ENCODE results near the gene MYL6B. TPM values are rescaled to one million over a fixed set of nuclear protein-coding genes. Genes with fewer than 3 reads are reported as not detected.

MYL6B gene
- 10 to 100 TPM; 29.6 to 52.8 (median 43.2) TPM for total RNA-seq

DNA sequence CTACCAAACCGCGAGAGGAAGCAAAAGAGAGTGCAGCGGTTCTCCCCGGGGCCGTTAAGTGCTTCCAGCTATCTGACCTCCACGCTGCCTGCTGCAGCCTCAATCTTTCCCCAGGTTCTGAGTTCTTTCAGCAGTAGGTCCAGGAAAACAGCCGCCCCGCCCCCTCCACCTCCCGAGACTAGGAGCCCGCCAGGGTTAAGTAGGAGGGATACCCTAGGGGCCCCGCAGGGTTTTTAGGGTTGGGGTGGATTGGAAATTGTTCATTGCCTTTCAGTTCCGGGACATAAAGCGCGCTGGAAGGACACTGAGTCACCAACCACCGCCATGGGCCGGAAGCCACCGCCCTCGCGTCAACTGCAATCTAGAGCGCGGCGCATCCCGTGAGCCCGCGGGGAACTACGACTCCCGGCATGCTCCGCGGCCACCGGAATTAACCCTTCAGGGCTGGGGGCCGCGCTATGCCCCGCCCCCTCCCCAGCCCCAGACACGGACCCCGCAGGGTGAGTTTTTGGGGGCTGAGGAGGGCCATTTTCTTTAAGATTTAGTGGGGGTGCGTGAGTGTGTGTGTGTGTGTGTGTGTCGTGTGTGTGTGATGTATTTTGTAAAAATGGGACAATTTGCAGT is at the start of gene MYL6B:
Gene MYL6B (plus strand): TSS at position 456 of the 624 bp plus-strand sequence. CDS start 1,332 bp downstream, outside the sequence.
- TF ChIP-seq POLR2AphosphoS5 (IDR thresholded peaks at IDR 0.05) = peak; percentile 87 to 93 (median 88)
- TF ChIP-seq CTCF (IDR thresholded peaks at IDR 0.05) = no peak
- peak; percentile 7 for TF ChIP-seq POLR2A (IDR thresholded peaks at IDR 0.05)
- intact Hi-C loops (cut with DNase I; ENCODE audit: low total_unique reads) = no loop called here

GRCh38 chr12:56102683-56103065 is 49.7 kb upstream of the MYL6B start:
- Histone ChIP-seq H3K27me3 (no peaks in the 10 kb centered on the region), H3K4me3 (no peak overlapping the region), H3K27ac (no peak overlapping the region), H3K4me1 (peaks cover 0 to 10% of the 10 kb centered on the region in 2 donors), H3K9me3 (no peaks in the 10 kb centered on the region), H3K36me3 (no peaks in the 10 kb centered on the region)
- DNase-seq (ENCODE audit: low spot score in 2 of 2) = no peak
- intact Hi-C loops (cut with DNase I; ENCODE audit: low total_unique reads) = no loop called here
- TF ChIP-seq POLR2A (IDR thresholded peaks at IDR 0.05) = no peak
- no peak for TF ChIP-seq POLR2AphosphoS5 (IDR thresholded peaks at IDR 0.05)
- no peak for TF ChIP-seq CTCF (IDR thresholded peaks at IDR 0.05)

More for the DNA sequence above, at the start of gene MYL6B:
- Histone ChIP-seq H3K27me3 (no peaks in the 10 kb centered on the region), H3K27ac (peak within 1 kb of the TSS; percentile 95 to 97), H3K9me3 (no peaks in the 10 kb centered on the region), H3K4me1 (peaks cover 4 to 16% of the 10 kb centered on the region in 2 donors), H3K4me3 (peak within 1 kb of the TSS; percentile 60 to 75 (median 69)), H3K36me3 (no peaks in the 10 kb centered on the region)
- DNase-seq (ENCODE audit: low spot score in 2 of 2) = peak; percentile 90 to 95

DNA sequence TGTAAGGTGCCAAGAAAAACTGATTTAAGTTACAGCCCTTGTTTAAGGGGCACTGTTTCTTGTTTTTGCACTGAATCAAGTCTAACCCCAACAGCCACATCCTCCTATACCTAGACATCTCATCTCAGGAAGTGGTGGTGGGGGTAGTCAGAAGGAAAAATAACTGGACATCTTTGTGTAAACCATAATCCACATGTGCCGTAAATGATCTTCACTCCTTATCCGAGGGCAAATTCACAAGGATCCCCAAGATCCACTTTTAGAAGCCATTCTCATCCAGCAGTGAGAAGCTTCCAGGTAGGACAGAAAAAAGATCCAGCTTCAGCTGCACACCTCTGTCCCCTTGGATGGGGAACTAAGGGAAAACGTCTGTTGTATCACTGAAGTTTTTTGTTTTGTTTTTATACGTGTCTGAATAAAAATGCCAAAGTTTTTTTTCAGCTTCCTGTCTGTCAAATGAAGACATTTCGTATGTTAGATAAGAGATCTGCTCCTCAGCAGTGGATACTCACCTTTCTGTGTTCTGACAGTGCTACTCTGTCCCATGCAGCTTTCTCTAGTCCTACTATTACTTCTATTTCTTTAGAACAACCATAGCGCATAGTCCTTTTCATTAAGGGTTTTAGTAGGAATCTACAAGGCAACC is 49.2 kb upstream of the MYL6B start:
- Histone ChIP-seq H3K36me3 (no peaks in the 10 kb centered on the region), H3K9me3 (no peaks in the 10 kb centered on the region), H3K27me3 (no peaks in the 10 kb centered on the region), H3K4me3 (peak overlapping the region; percentile 71 to 79 (median 73)), H3K27ac (peak overlapping the region; percentile 88 to 94), H3K4me1 (peaks cover 0 to 10% of the 10 kb centered on the region in 2 donors)
- TF ChIP-seq POLR2AphosphoS5 (IDR thresholded peaks at IDR 0.05) = no peak
- no peak for TF ChIP-seq POLR2A (IDR thresholded peaks at IDR 0.05)
- no peak for TF ChIP-seq CTCF (IDR thresholded peaks at IDR 0.05)
- no peak for DNase-seq (ENCODE audit: low spot score in 2 of 2)
- intact Hi-C loops (cut with DNase I; ENCODE audit: low total_unique reads) = no loop called here

DNA sequence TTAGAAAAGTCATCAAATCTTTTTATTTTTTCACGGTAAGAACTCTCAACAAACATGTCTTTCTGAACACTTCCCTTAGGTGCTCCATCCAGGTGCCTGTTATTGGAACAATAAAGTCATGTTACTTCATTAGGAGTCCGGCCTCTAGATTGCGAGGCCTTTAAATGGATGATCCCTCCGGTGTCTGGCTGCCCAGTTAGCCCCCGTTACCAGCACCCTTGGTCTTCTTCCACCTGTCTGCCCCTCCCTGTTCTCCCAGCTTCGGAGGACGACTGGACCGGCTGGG is 48.6 kb upstream of the MYL6B start:
- Histone ChIP-seq H3K36me3 (no peaks in the 10 kb centered on the region), H3K9me3 (no peaks in the 10 kb centered on the region), H3K27ac (peak overlapping the region; percentile 88 to 94), H3K4me3 (peak overlapping the region; percentile 71 to 79 (median 73)), H3K27me3 (no peaks in the 10 kb centered on the region), H3K4me1 (peaks cover 0 to 10% of the 10 kb centered on the region in 2 donors)
- TF ChIP-seq CTCF (IDR thresholded peaks at IDR 0.05) = no peak
- TF ChIP-seq POLR2A (IDR thresholded peaks at IDR 0.05) = no peak
- no peak for TF ChIP-seq POLR2AphosphoS5 (IDR thresholded peaks at IDR 0.05)
- DNase-seq (ENCODE audit: low spot score in 2 of 2) = no peak
- intact Hi-C loops (cut with DNase I; ENCODE audit: low total_unique reads) = no loop called here

DNA sequence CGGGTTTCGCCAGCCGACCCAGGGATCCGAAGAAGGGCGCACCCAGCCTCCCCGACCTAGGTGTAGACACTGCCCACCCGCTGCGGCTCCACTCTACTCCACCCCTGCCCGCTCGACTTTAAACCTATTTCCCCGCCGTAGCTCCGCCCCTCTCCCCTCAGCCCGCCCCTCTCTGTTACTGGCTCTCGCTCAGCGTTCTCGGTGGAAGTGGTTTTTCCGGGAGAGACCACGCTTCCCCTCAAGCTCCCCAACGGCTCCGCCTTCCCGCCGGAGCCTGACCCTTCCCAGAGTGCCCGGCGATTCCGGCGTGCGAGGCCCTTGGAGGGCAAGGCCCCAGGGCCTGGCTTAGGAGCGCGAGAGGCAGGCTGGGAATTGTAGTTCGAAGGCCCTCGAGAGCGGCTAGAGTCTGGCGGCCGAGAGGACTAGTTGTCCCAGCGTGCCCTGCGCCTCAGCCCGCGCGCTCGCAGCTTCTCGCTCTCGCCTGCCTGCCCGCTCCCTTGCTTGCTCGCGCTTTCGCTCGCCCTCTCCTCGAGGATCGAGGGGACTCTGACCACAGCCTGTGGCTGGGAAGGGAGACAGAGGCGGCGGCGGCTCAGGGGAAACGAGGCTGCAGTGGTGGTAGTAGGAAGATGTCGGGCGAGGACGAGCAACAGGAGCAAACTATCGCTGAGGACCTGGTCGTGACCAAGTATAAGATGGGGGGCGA is 48.1 kb upstream of the MYL6B start, which contains the start of gene PA2G4:
Gene PA2G4 (plus strand): TSS at position 451 of the 706 bp plus-strand sequence. CDS start 179 bp downstream, at position 630.
- intact Hi-C loops (cut with DNase I; ENCODE audit: low total_unique reads) = no loop called here

More for the DNA sequence above, 48.1 kb upstream of the MYL6B start, which contains the start of gene PA2G4:
- H3K27ac ChIP-seq = peak within 1 kb of the TSS; percentile 88 to 94
- peak; percentile 96 to 97 for DNase-seq (ENCODE audit: low spot score in 2 of 2)
- H3K4me3 ChIP-seq = peak within 1 kb of the TSS; percentile 71 to 79 (median 73)
- H3K4me1 ChIP-seq = peaks cover 0 to 10% of the 10 kb centered on the region in 2 donors
- no peaks in the 10 kb centered on the region for H3K27me3 ChIP-seq
- TF ChIP-seq POLR2A (IDR thresholded peaks at IDR 0.05) (peak; percentile 80), CTCF (IDR thresholded peaks at IDR 0.05) (no peak), POLR2AphosphoS5 (IDR thresholded peaks at IDR 0.05) (peak; percentile 86 to 89 (median 88))
- H3K9me3 ChIP-seq = no peaks in the 10 kb centered on the region
- no peaks in the 10 kb centered on the region for H3K36me3 ChIP-seq

All from breast epithelium (tissue), 4 donors.